HG02759 (cell line): Measurements from ENCODE around the gene SMAD1.

Experiments
- ATAC-seq: cut with Tn5 transposase; IDR thresholded peaks from one replicate; pipeline ENCODE4 v1.9.1; 2021; ENCODE audit warnings: mild to moderate bottlenecking, moderate library complexity; ENCODE audit not compliant: unreplicated experiment

Gene SMAD1

DNA sequence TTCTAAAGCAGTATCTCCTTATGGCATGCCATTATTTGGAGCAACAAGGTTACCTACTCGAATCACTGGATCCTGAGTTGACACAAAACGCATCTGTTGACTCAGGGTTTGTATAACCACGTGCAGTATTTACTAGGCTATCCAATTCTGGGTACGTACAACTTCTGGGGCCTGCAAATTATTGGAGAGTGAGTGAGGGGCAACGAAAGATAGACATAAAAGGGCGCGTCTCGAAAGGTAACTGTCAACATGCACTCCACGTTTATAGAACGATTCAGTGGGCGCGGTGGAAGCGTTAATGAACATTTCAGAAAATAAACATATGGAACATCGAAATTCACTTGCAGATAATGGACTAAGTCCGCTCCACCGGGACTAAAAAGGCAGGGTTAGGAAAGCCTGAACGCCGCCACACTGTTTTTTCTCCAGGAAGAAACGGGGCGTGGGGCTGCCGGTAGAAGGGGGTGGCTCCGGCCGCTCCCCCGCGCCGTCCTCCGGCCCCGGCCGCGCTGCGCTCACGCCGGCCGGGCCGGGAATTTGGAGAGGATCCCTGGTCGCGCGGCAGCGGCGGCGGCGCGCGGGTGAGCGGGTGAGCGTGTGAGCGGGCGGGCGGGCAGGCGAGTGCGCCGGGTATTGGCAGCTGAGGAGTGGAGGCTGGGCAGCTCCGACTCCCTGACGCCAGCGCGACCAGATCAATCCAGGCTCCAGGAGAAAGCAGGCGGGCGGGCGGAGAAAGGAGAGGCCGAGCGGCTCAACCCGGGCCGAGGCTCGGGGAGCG is at the start of gene SMAD1:
SMAD1 (plus strand) TSS at position 690 of the 778 bp plus-strand sequence. CDS start 32,761 bp downstream, outside the sequence.
- peak; percentile 63 for ATAC-seq

DNA sequence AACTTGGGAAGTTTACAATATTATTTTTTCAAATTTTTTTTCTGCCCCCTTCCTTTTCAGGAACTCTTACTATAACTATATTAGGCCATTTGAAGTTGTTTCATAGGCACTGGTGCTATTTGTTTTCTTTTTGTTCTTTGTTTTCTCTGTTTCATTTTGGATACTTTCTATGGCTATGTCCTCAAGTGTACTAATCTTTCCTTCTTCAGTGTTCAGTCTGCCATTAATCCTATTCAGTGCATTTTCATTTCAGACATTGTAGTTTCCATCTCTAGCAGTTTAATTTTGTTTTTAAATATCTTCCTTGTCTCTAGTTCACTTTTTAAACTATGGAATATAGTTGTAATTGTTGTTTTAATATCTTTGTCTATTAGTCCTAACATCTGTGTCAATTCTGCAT is 48.0 kb upstream of the SMAD1 start:
- ATAC-seq, result no peak

DNA sequence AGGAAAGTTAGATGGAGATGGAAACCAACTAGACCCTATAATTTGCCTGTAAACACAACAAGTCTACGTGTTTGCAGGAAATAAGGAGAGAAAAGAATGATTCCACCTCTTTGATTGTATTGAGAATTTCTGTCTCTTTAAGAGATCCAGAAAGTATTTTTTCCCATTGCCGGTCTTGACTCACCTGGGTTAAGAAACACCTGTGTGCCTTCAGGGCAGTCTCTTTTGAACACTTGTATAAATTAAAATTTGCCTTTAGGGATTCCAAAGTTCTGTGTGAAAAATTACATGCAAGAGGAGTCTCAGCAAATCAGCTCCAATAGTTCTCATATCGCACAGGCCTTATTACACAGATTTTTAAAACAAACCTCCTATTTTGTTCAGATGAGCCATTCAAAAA is 46.0 kb upstream of the SMAD1 start:
- no peak for ATAC-seq

DNA sequence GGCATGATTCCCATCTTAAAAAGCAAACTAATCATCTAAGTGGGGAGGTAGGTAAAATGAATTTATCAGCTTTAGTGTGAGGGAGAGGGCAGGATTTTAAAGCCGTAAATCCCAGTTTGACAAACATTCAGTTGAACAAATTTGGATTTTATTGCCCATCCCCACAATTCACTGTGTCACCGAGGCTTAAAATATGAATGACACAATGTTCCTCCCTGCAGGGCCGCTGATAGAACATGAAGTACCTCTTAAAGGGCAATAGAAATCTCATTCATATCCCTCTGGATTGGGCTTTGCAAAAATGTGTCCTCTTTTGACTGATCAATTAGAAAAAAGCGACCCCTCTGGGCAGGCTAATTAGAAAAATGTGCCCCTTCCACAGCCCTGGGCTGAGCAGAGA is 45.5 kb upstream of the SMAD1 start:
- no peak for ATAC-seq

DNA sequence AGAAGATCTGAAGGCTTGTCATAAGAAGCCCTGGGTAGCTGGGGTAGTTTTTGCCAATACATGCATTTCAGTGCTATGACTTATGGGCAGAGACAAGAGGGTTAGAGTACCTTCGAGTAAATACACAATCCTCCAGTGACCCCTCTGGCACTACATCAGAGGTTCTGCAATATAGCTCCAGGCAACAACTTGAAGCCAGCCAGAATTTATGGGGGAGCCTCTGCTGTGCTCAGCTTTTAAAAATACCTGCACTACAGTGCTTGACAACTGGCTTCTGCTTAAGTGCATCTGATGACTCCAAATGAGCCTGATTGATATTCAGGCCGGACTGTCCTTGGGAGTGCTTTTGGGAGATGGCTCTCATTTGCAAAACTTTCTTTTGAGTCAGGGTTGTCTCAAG is 44.9 kb upstream of the SMAD1 start:
- no peak for ATAC-seq

DNA sequence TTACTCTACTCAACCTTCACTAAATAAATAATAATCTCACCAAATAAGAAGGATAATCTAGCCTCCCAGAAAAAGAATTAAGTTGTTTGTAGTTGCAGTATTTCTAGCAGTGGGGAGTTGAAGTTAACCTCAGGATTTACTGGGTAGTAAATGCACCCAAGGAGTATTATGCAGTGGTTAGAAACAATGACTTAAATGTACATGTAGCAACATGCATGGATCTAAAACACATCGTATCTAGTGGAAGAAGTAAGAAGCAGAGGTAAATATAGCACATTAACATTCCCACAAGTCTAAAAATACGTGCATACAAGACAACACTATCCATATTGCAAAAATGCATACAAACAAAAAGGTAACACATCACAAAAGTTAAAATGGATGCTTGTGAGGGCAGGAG is 44.2 kb upstream of the SMAD1 start:
- no peak for ATAC-seq

DNA sequence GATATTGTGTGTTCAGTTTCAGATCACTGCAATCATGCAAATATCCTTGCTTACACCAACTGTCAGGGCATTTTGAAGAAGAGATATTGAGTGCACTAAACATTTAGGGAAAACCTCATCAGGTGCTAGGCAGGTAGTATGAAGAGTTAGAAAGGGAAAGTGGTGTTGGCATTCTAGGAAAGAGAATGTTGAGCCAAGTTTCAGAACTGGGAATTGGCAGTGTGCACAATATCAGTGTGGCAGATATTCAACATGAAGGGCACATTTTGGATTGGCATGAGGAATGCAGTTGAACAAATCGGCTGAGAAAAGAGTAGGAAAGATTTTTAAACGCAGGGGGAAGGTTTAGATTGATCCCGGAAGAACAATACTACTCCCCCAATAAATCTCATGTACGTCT is 43.4 kb upstream of the SMAD1 start:
- ATAC-seq, result no peak

DNA sequence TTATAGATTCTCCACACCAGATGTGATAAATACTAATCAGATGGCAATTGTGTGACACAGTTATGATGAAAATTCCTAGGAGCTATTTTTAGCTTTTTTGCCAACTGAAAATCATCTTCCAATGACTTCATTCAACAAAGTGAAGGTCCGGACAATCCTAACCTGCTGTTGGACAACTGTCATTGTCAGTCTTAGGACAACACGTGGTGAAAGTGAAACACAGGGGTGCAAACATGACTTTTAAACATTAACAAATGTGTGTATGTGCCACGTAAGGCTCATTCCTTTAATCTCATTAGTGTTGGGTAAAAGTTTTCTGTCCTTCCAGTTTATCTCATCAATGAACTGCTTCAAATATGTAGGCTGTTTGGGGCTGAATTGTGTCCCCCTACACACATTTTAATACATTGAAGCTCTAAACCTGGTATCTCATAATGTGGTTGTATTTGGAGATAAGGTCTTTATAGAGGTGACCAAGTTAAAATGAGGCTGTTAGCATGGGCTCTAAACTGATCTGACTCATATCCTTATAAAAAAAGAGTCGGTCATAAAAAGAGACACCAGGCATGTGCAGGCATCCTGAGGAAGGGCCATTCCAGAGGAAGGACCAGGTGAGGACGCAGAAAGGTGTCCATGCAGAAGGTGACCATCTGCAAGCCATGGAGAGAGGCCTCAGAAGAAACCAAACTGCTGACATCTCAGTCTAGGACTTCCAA is 41.2 kb upstream of the SMAD1 start:
- no peak for ATAC-seq

DNA sequence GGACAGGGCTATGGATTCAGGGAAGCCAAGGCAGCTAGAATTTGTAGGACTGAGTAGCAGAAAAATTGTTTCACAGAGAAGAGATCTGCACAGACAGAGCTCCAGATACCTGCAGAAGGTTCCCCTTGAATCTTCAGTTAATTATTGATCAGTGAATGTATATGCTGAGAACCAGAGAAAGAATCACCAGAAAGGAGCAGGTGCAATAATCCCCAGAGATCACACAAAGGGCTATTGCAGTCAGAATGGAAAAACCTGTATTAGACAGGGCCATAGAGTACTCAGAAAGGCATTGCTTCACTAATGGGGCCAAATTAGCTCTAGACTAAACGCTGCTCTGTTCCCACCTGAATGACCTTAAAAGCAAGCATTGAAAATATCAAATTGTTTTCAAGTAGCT is 35.5 kb upstream of the SMAD1 start:
- ATAC-seq, result peak; percentile 98

DNA sequence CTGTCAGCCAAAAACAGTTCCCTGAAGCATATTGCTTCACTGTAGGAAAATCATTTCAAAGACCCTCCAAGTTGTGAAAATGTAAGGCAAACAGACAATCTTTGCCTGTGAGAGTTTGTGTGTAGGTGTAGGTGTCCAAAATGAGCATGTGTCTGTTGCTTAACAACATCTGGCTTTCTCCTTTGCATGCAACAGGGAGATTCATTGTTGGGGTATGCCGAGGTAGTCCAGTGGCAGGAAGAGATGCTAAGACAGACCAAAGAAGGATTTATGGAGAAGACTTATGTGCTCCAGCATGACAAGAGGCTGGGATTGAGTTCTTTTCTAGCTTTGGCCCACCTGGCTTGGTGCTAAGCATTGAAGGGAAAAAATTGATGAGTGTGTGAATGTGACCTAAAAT is 29.8 kb upstream of the SMAD1 start:
- no peak for ATAC-seq

DNA sequence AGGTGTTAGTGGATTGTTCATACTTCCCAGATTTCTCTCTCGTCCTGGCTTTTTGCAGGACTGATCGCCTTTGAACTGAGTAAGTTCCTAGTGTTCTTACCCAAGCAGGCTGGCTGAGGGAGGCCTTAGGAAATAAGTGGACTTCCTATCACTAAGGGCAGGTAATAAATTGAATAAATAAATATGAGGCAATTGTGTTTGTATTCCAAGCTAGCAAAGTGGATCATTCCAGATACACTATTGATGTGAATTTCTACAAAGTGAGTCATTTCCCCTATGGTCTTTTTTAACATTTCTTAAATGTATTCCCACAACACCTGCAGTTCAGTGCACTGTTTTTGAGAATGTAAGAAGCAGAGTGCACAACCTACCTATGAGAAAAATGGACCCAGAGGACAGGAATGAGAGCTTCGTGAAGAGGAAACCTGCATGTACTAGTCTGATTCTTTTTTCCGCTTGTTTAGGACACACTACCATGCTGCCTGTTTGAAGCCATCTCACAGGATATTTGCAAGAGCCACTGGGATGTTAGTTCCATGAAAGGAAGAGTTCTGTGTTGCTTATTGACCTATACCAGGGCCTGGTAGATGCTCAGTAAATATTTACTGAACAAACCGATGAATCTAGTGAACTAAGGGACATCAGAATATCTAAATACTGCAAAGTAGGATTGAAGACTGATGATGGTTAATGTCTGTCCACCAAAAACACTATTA is 29.0 kb upstream of the SMAD1 start:
- ATAC-seq, result no peak

DNA sequence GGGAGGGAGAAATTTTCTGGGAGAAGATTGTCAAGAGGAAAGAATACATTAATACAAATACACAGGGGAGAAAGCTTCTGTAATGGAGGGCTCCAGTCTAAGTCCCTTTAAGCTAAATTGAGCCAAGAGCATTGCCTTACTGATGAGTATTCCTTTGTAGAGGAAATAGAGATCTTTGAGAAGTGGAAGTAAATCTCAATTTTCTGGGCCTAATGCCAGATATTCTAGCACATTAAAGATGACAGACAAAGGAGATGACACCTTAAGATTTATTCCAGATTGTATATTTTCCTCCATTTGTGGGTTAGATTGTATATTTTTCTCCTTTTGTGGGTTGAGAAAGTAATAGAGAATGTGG is 28.5 kb upstream of the SMAD1 start:
- ATAC-seq, result no peak

DNA sequence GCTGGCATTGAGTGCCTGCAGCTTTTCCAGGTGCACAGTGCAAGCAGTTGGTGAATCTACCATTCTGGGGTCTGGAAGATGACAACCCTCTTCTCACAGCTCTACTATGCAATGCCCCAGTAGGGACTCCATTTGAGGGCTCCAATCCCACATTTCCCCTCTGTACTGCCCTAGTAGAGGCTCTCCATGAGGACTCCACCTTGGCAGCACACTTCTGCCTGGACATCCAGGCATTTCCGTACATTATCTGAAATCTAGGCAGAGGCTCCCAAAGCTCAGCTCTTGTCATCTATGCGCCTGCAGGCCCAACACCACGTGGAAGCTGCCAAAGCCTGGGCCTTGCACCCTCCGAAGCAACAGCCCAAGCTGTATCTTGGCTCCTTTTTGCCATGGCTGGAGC is 8.4 kb upstream of the SMAD1 start:
- ATAC-seq, result no peak

DNA sequence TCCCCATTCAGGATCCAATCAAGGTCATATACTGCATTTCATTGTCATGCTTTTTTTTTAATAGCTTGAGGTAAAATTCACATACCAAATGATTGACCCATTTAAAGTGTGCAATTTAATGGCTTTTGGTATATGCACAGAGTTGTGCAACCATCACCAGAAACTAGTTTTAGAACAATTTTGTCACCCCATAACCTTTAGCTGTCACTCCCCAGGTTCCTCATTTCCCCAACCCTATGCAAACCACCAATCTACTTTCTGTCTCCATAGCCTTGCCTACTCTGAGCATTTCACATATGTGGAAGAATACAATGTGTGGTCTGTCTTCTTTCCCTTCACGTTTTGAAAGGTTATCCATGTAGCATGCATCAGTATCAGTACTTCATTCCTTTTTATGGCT is 1.4 kb upstream of the SMAD1 start:
- no peak for ATAC-seq

DNA sequence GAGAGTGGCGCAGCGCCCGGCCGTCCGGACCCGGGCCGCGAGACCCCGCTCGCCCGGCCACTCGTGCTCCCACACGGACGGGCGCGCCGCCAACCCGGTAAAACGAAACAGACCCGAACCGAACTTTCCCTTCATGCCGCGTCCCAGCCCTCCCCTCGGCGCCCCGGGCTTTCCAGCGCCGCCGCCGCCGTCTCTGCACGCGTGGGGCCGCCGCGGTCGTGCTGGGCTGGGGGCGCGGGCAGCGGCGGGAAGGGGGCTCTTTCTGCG is 222 bp downstream of the SMAD1 start:
- peak; percentile 29 for ATAC-seq

DNA sequence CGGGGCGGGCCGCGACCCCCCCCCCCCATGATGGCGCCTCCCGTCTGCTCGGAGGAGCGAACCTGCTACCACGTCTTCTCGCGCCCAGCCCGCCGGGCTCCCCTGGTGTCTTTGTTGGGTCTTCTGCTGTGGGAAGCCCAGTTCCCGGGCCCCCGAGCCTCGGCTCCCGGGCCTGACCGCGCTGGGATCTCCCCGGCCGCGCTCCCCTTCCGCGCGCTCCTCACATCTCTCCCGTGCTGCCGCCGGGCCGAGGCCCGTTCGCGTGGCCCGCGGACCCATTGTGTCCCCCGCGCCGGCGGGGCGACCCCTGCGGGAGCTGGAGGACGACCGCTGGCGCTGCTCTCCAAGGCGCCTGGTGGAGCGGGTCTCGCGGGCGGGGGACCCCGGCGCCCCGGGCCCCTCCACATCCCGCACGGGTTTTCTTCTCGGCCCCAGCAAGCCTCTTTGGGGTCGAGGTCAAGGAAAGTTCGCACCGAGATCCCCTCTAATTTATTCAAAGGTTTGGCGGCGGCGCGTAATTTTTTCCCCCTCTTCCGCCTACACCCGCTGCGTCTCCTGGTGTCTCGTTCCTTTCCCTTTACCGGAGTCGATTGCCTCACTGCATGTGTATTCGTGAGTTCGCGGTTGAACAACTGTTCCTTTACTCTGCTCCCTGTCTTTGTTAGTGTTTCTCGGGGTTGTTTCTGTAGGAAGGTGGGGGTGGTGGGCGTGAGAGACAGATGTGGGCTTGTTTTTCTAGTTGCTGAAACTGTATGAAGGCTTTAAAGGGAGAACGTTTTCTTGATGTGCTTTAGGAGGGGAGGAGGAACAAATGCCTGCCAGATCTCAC is 770 bp downstream of the SMAD1 start:
- peak; percentile 41 for ATAC-seq

DNA sequence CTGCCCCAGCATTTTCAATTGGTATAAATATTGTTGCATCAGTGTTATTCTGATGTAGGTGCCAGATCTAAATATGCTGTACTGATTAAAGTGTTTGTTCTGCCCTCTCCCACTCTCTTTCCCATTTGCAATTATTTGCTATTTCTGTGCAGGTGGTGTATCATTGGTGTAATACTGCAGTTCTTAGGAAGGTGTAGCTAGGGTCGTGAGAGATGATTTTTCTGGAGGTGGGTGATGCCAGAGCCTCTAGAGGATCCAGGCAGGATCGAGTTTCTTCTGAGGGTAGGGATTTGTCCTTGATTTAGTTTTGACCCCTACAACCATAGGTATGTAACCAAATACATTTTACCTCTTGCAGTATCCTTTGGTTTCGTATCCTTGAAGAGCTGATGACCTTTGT is 1.9 kb downstream of the SMAD1 start:
- ATAC-seq, result no peak

DNA sequence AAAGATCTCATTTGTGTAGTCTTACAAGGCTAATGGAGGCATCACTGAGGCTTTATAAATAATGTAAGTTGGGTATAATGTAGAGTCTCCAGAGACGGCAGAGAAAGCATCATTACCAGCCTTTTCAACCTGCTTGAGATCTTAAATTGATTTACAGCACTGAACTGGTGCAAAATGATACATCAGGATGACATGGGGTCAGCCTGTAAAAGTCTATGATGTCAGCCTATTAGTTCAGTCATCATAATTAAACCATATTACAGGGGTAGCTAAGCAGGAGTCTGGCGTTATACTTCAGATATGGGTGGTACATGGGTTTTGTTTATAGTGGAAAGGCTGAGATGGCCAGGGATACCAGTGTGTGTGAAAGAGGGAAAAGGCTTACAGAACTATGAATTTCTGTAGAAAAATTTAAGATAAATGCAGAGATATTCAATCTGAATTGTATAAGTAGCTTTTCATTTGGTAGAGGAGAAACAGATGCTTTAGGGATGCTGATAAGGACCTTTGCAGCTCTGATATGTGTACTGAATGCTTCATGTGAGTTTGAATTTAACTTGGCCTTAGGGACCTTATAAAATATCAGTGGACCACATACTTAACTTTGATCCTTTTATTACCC is 2.7 kb downstream of the SMAD1 start:
- ATAC-seq, result no peak

DNA sequence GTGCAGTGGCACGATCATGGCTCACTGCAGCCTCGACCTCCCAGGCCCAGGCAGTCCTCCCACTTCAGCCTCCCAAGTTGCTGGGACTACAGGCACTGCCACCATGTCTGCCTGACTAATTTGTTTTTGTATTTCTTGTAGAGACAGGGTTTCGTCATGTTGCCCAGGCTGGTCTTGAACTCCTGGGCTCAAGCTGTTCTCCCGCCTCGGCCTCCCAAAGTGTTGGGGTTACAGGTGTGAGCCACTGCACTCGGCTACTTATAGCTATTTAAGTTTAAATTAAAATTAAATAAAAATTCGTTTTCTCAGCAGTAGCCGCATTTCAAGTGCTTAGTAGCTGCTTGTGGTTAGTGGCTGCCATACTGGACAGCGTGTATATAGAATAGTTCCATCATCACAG is 3.5 kb downstream of the SMAD1 start:
- no peak for ATAC-seq

DNA sequence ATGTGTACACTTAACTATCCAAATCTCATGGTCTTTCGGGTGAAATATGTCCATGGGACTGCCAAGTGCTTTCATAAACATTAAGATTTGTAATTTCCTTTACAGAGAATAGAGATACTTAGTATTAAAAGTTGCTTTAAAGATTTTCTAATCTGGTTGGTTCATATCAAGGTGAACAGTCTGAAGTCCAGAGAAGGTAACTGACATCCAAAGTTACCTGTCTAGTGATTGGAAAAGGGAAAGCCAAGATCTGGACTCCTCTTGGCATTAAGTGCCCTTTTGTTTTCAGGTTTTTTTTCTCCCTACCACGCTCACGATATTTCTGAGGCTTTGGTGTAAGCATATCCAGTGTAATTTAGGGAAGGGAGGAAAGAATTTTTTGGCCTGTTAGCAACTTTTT is 5.0 kb downstream of the SMAD1 start:
- ATAC-seq, result no peak

DNA sequence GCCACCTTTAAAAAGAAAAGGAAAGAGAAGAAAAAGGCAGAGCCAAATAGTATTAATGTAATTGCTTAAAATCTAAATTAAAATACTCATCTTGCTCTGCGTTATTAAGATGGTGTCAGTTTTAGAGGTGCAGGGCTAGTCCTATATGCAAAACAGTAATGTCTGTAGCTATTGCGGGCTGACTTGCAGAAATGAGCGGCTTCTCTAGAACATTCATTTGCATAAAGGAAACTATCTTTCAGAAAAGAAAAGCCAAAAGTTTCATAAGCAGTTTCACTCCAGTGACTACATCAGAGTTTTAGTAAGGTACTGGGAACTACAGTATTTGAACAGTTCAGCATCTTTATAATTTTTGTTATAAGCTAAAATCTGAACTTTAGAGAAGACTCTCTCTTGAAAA is 6.0 kb downstream of the SMAD1 start:
- peak; percentile 93 for ATAC-seq
